K562 (cell line): ENCODE results near the gene RPL22L1. TPM values are rescaled to one million over a fixed set of nuclear protein-coding genes. Genes with fewer than 3 reads are reported as not detected.

Experiments used
- CEBPG ChIP-seq, 3 experiments: fragments of 200-800 bp in 1 of 3; sonication (Bioruptor generic) in 1 of 3; sonication (generic) in 1 of 3; formaldehyde crosslinking in 1 of 3; IDR thresholded peaks in 2 of 3; conservative IDR thresholded peaks in 1 of 3; 2 replicates each; pipeline versions ENCODE4 v1.6.1 to v1.8.0; 2016 to 2022; ENCODE audit warnings: missing compliant biosample characterization in 2 of 3, missing genetic modification characterization in 2 of 3, mild to moderate bottlenecking in 1 of 3, missing genetic modification reagents in 1 of 3
- NFIX ChIP-seq: fragments of 250-450 bp; sonication (Bioruptor Pico); IDR thresholded peaks from 2 replicates; pipeline ENCODE4 v1.4.0; 2020; ENCODE audit warnings: low read depth, mild to moderate bottlenecking, moderate library complexity
- POLR2AphosphoS5 ChIP-seq: IDR thresholded peaks from 2 replicates; pipeline ENCODE4 v1.6.1; 2011; ENCODE audit warnings: mild to moderate bottlenecking, low read depth, low read length, moderate library complexity; ENCODE audit not compliant: control insufficient read depth, insufficient read depth
- POLR2G ChIP-seq: fragments of 200-400 bp; formaldehyde crosslinking; IDR thresholded peaks from 2 replicates; pipeline ENCODE4 v1.6.1; 2017; ENCODE audit warnings: low read depth, mild to moderate bottlenecking, antibody characterized with exemption, low read length, moderate library complexity
- VEZF1 ChIP-seq: fragments of 200-800 bp; sonication (Bioruptor generic); IDR thresholded peaks from 2 replicates; pipeline ENCODE4 v1.6.1; 2017; ENCODE audit warnings: missing genetic modification characterization, missing compliant biosample characterization
- ZBTB9 ChIP-seq: fragments of 450-650 bp; formaldehyde crosslinking; IDR thresholded peaks from 2 replicates; pipeline ENCODE4 v1.4.0; 2020; ENCODE audit warnings: mild to moderate bottlenecking, moderate library complexity
- ZNF12 ChIP-seq: sonication (generic); formaldehyde crosslinking; IDR thresholded peaks from 2 replicates; pipeline ENCODE4 v1.4.0; 2020; ENCODE audit warnings: mild to moderate bottlenecking, missing genetic modification reagents
- ZNF695 ChIP-seq: fragments of 450-650 bp; formaldehyde crosslinking; IDR thresholded peaks from 2 replicates; pipeline ENCODE4 v1.4.0; 2020; ENCODE audit warnings: mild to moderate bottlenecking, moderate library complexity
- polyA plus RNA-seq, 8 experiments: library from polyadenylated mRNA; depleted of rRNA in 4 of 8; stranded (reverse) in 5 of 8; unstranded in 3 of 8; fragments of >200 nt; fragmentation: Nextera tagmentation in 2 of 8; fragmentation: Illumina TruSeq in 1 of 8; extraction: Ambion mirVana in 2 of 8; extraction: Trizol in 1 of 8; gene quantifications; 2 replicates each; pipeline versions ENCODE4 v1.2.1 to v1.2.3, GENCODE V29; 2011 to 2014; ENCODE audit warnings: inconsistent platforms in 1 of 8, missing spikeins in 1 of 8
- total RNA-seq, 7 experiments: library from RNA; depleted of rRNA in 6 of 7; stranded (reverse); fragments of >200 nt in 6 of 7; fragmentation: Illumina TruSeq in 2 of 7; extraction: Trizol in 2 of 7; gene quantifications; 2 replicates each; pipeline versions ENCODE4 v1.2.1 to v1.2.3, GENCODE V29; 2011 to 2021; ENCODE audit warnings: low replicate concordance in 1 of 7

RPL22L1 gene
- total and polyA plus RNA-seq, 9 of the 15 experiments (the other 6 are each of a cell fraction or from before 2014, with no cell fraction given), result 53.9 to 198 (median 108) TPM

GRCh38 chr3:170867143-170867937 is 2.7 kb downstream of the RPL22L1 start (continued):
- TF ChIP-seq VEZF1 (no peak), ZNF12 (CRISPR knock-in tag) (no peak), NFIX (no peak), POLR2AphosphoS5 (peak; percentile 8; the same call in 1 of the 2 replicates), CEBPG (CRISPR knock-in tag; IDR thresholded peaks at IDR 0.05) (no peak), CEBPG (tag; conservative IDR thresholded peaks at IDR 0.05 in 1 of 2, IDR thresholded peaks at IDR 0.05 in 1 of 2) (0 out of 4 replicates have a peak, but pooled peaks of 1 of the 2 experiments have one; percentile 8), POLR2G (no peak), ZBTB9 (CRISPR knock-in tag) (no peak), ZNF695 (CRISPR knock-in tag) (no peak)
